Natural killer cell (primary cell): Measurements from ENCODE around the gene FKBP15. TPM values are rescaled to one million over a fixed set of nuclear protein-coding genes. Genes with fewer than 3 reads are reported as not detected.
"Not testable (repeated sequence)": the region's sequence is repeated elsewhere in the genome, so short reads cannot be mapped to it uniquely, and the experiment has no call there.

Experiments
- ATAC-seq, 3 donors: fragments of 150-1000 bp in 2 of 3; fragments of 200-7000 bp in 1 of 3; cut with Tn5 transposase; 1 replicate in 1 of 3; 2 replicates in 2 of 3; pipeline ENCODE4 v1.10.0; 2021; ENCODE audit warnings: mild to moderate bottlenecking in 2 of 3, moderate library complexity in 2 of 3
- DNase-seq, 2 donors: peaks; one replicate each; pipeline versions ENCODE4 v3.0.0 to v3.0.0-alpha.2; 2013 to 2021; ENCODE audit warnings: mixed read lengths in 1 of 2
- H3K27ac ChIP-seq: one replicate; pipeline ENCODE4 v1.5.1; 2013; ENCODE audit warnings: mild to moderate bottlenecking, low read length
- H3K27me3 ChIP-seq: one replicate; pipeline ENCODE4 v1.6.1; 2013; ENCODE audit warnings: low read length; ENCODE audit not compliant: control insufficient read depth, insufficient read depth
- H3K36me3 ChIP-seq: one replicate; pipeline ENCODE4 v1.6.1; 2013; ENCODE audit warnings: low read length; ENCODE audit not compliant: control insufficient read depth, insufficient read depth
- H3K4me1 ChIP-seq: one replicate; pipeline ENCODE4 v1.6.1; 2013; ENCODE audit warnings: low read length; ENCODE audit not compliant: control insufficient read depth, insufficient read depth
- H3K4me3 ChIP-seq: one replicate; pipeline ENCODE4 v1.5.1; 2013; ENCODE audit warnings: low read length
- H3K9me3 ChIP-seq: one replicate; pipeline ENCODE4 v1.6.1; 2013; ENCODE audit warnings: low read length; ENCODE audit not compliant: control insufficient read depth, insufficient read depth
- H3K27ac Mint-ChIP-seq, 2 donors: one replicate each; pipeline ENCODE4 v1.8.0; 2022; ENCODE audit warnings: mild to moderate bottlenecking in 2 of 2, mixed read lengths in 2 of 2, moderate library complexity in 1 of 2
- H3K27me3 Mint-ChIP-seq, 2 donors: one replicate each; pipeline ENCODE4 v1.8.0; 2022; ENCODE audit warnings: low read depth in 2 of 2, mixed read lengths in 2 of 2
- H3K36me3 Mint-ChIP-seq: one replicate; pipeline ENCODE4 v1.8.0; 2022; ENCODE audit warnings: mixed read lengths
- H3K4me1 Mint-ChIP-seq, 2 donors: one replicate each; pipeline ENCODE4 v1.8.0; 2022; ENCODE audit warnings: mixed read lengths in 2 of 2
- H3K4me3 Mint-ChIP-seq: one replicate; pipeline ENCODE4 v1.8.0; 2022; ENCODE audit warnings: mild to moderate bottlenecking, moderate library complexity, mixed read lengths
- H3K9me3 Mint-ChIP-seq, 2 donors: one replicate each; pipeline ENCODE4 v1.8.0; 2022; ENCODE audit warnings: mixed read lengths in 2 of 2
- CTCF ChIP-seq: fragments of 200-600 bp; IDR thresholded peaks from one replicate; pipeline ENCODE4 v1.8.0; 2022; ENCODE audit warnings: antibody characterized with exemption
- WGBS: methylation state at CpG from one replicate; pipeline ENCODE4 v1.1.7; 2013; ENCODE audit warnings: missing lambda C conversion rate; ENCODE audit not compliant: insufficient coverage; 5-methylcytosine and 5-hydroxymethylcytosine counted together
- intact Hi-C: fragments of 100-400 bp; cut with micrococcal nuclease; formaldehyde crosslinking; loops from one replicate; pipeline ENCODE4 v1.14.2; 2022
- total RNA-seq, 4 donors: library from RNA; stranded (reverse); fragments of 120-200 nt in 1 of 4; gene quantifications; one replicate each; pipeline versions ENCODE4 v1.2.3 to v1.2.4, GENCODE V29; 2013 to 2022

The FKBP15 gene
- total RNA-seq, 3 donors from 2014 or later (not counting 1 experiment from before 2014, with no cell fraction given): 35.0 to 37.9 (median 35.9) TPM

- Mint-ChIP-seq H3K4me1 (peaks cover 22 to 28% of the 10 kb centered on the region in 2 donors), H3K4me3 (peak within 1 kb of the TSS; percentile 86), H3K9me3 (no peaks in the 10 kb centered on the region), H3K27me3 (peaks cover 4 to 7% of the 10 kb centered on the region in 2 donors), H3K36me3 (no peaks in the 10 kb centered on the region), H3K27ac (peak within 1 kb of the TSS; percentile 62 to 81)
- H3K4me1 ChIP-seq: peaks cover 15% of the 10 kb centered on the region
- no peaks in the 10 kb centered on the region for H3K27me3 ChIP-seq
- peak; percentile 56 for TF ChIP-seq CTCF
- H3K27ac ChIP-seq: peak within 1 kb of the TSS; percentile 53
- intact Hi-C loops: loop anchor here (5.0 kb wide), 1 partner anchor 71 kb away; the partner anchor contains the start of genes FKBP15 and SLC31A1
- 1% methylated on average over 87 of the region's 87 CpGs for WGBS
- H3K4me3 ChIP-seq: peak within 1 kb of the TSS; percentile 83
- H3K36me3 ChIP-seq: no peaks in the 10 kb centered on the region
- DNase-seq (peak; percentile 77 to 88), ATAC-seq (peak; percentile 89 to 95 (median 92))
- no peaks in the 10 kb centered on the region for H3K9me3 ChIP-seq
Measured at GRCh38 chr9:113150670-113151611, 70.1 kb downstream of the FKBP15 start, which contains the start of gene SLC31A2. SLC31A2 (plus strand) TSS chr9:113151007; CDS start chr9:113151075, 68 bp downstream.

GRCh38 chr9:113149561-113149960 lies 71.5 kb downstream of the FKBP15 start:
- ATAC-seq, H3K27me3 ChIP-seq, H3K4me1 ChIP-seq, H3K27ac ChIP-seq, H3K4me3 Mint-ChIP-seq, H3K36me3 ChIP-seq, H3K36me3 Mint-ChIP-seq, H3K27ac Mint-ChIP-seq, H3K9me3 ChIP-seq, H3K4me3 ChIP-seq, intact Hi-C loops, H3K9me3 Mint-ChIP-seq, DNase-seq: not testable (repeated sequence)
- WGBS: 94% methylated on average over 10 of the region's 10 CpGs
- Mint-ChIP-seq H3K27me3 (peaks cover 13 to 21% of the 10 kb centered on the region in 2 donors), H3K4me1 (peaks cover 13 to 14% of the 10 kb centered on the region in 2 donors)

- Histone ChIP-seq H3K9me3 (no peaks in the 10 kb centered on the region), H3K27ac (no peak overlapping the region), H3K4me3 (no peak overlapping the region), H3K4me1 (peaks cover 8% of the 10 kb centered on the region), H3K27me3 (no peaks in the 10 kb centered on the region), H3K36me3 (no peaks in the 10 kb centered on the region)
- H3K36me3 Mint-ChIP-seq: no peaks in the 10 kb centered on the region
- no peak overlapping the region for H3K4me3 Mint-ChIP-seq
- no peak for TF ChIP-seq CTCF
- H3K27me3 Mint-ChIP-seq: peaks cover 18 to 23% of the 10 kb centered on the region in 2 donors
- H3K9me3 Mint-ChIP-seq: no peaks in the 10 kb centered on the region
- DNase-seq: no peak
- no peak for ATAC-seq
- WGBS: 94% methylated on average over 8 of the region's 8 CpGs
- H3K4me1 Mint-ChIP-seq: peaks cover 13 to 14% of the 10 kb centered on the region in 2 donors
- H3K27ac Mint-ChIP-seq: no peak overlapping the region
- intact Hi-C loops: no loop called here
Measured at GRCh38 chr9:113148781-113149510, 72.1 kb downstream of the FKBP15 start.

GRCh38 chr9:113148372-113148705 lies 72.7 kb downstream of the FKBP15 start:
- no peak for DNase-seq
- no peak for ATAC-seq
- Histone ChIP-seq H3K36me3 (no peaks in the 10 kb centered on the region), H3K27me3 (no peaks in the 10 kb centered on the region), H3K9me3 (no peaks in the 10 kb centered on the region), H3K4me1 (peaks cover 8% of the 10 kb centered on the region), H3K27ac (no peak overlapping the region), H3K4me3 (no peak overlapping the region)
- Mint-ChIP-seq H3K4me3 (no peak overlapping the region), H3K27ac (no peak overlapping the region), H3K9me3 (no peaks in the 10 kb centered on the region), H3K4me1 (peaks cover 13 to 14% of the 10 kb centered on the region in 2 donors), H3K36me3 (no peaks in the 10 kb centered on the region), H3K27me3 (peaks cover 18 to 23% of the 10 kb centered on the region in 2 donors)
- intact Hi-C loops: no loop called here
- WGBS: 100% methylated on average over 4 of the region's 6 CpGs
- TF ChIP-seq CTCF: no peak
